ENCODE measurements around the gene FAM13A.

- no peak for TF ChIP-seq CTCF (conservative IDR thresholded peaks at IDR 0.05; ENCODE audit: low read depth, low read length)
- TF ChIP-seq BHLHE40 (IDR thresholded peaks at IDR 0.05; ENCODE audit: low read depth, low read length), result no peak
Observed at GRCh38 chr4:88792821-88793220, 264.2 kb downstream of the FAM13A start.

Data from IMR-90 (cell line).